ENCODE measurements around the gene PZP.

Gene PZP

DNA sequence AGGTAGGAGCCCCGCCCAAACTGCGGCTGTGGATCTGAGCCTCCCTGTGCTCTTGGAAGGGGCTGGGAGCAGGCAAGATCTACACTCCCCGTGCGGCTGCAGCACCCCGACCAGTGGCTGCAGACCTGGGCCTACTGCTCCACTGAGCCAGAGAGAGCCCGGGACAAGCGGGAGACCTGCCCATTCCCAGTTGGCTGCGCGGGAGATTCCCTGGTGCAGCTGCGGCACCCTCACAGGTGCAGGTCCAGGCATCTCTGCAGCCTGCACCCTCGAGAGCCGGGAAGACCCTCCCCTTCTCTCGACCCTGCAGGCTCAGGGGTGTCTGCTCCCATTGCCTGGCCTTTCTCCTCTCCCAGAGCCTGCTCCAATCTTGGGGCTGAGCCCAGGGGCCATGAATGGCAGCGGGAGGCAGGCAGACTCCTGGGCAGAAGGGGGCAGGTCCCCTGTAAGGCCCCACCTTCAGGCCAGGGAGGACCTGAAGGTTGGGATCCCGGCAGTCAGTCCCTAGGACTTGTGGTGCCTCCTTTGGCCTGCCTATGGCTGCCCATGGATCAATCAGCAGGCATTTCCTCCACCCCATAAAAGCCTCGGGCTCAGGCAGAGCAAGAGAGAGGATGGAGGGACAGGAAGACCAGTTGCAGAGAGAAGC, 83.7 kb downstream of the PZP start:
- DNase-seq: no peak
- H3K27me3 Mint-ChIP-seq: no peaks in the 10 kb centered on the region
- peaks cover 10% of the 10 kb centered on the region for H3K36me3 Mint-ChIP-seq (ENCODE audit: low read depth)
- H3K9me3 Mint-ChIP-seq: peaks cover 2% of the 10 kb centered on the region
- H3K27ac Mint-ChIP-seq: no peak overlapping the region
- H3K4me3 Mint-ChIP-seq: no peak overlapping the region
- no peaks in the 10 kb centered on the region for H3K4me1 Mint-ChIP-seq (ENCODE audit: low read depth)

DNA sequence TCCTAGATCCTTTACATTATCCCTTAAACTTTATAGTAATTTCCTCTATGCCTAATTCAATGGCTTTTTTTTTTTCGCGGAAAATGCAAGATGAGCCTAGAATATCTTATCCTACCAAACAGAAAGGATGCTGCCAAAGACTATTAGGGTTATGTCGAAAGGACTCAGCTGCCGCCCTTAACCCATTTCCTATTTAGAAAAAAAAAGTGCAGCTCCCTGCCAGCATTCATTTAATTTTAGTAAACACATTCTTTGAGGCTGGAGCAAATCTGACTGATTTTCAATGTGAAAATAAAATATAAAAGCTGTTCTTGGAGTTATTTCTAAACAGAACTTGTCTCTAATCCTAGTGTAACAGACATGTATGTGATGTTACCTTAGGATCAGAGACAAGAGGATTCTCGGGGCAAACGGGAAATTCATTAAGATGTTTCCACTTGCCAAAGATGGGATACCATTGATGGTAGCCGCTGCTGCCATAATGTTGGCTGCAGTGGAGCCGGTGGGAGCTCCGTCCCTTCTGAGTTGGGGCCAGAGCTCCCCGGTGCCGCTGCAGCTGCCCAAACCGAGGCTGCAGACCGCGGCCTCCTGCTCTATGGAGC, 84.3 kb downstream of the PZP start:
- H3K4me3 Mint-ChIP-seq: no peak overlapping the region
- H3K36me3 Mint-ChIP-seq (ENCODE audit: low read depth): peaks cover 10% of the 10 kb centered on the region
- no peaks in the 10 kb centered on the region for H3K27me3 Mint-ChIP-seq
- H3K4me1 Mint-ChIP-seq (ENCODE audit: low read depth): no peaks in the 10 kb centered on the region
- no peak overlapping the region for H3K27ac Mint-ChIP-seq
- peaks cover under 1% of the 10 kb centered on the region for H3K9me3 Mint-ChIP-seq
- DNase-seq: no peak

DNA sequence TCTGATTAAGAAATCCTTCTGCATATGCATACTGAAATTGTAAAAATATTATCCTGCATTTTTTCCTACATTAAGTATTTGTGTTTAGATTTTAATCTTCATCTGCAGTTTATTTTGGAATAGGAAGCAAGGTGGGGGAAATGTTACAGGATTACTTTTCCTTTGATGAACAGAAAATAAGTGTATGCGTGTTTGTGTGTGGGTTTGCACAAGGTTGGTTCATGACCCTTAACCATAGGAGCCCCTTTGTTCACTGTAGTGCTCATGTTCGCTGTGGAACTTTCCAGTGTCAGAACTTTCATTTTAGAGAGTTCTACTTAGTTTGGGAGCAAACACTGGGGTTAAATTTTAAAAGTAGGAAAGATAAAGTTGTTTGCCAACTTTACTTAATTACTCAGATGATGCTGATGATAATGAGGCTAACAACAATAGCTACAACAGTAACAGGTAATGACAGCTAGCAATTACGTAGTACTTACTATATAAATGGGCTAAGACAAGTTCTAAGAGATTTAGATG, 86.0 kb downstream of the PZP start:
- Mint-ChIP-seq H3K4me1 (ENCODE audit: low read depth) (peaks cover 9% of the 10 kb centered on the region), H3K27ac (no peak overlapping the region), H3K27me3 (no peaks in the 10 kb centered on the region), H3K4me3 (no peak overlapping the region), H3K36me3 (ENCODE audit: low read depth) (no peaks in the 10 kb centered on the region), H3K9me3 (no peaks in the 10 kb centered on the region)
- no peak for DNase-seq

DNA sequence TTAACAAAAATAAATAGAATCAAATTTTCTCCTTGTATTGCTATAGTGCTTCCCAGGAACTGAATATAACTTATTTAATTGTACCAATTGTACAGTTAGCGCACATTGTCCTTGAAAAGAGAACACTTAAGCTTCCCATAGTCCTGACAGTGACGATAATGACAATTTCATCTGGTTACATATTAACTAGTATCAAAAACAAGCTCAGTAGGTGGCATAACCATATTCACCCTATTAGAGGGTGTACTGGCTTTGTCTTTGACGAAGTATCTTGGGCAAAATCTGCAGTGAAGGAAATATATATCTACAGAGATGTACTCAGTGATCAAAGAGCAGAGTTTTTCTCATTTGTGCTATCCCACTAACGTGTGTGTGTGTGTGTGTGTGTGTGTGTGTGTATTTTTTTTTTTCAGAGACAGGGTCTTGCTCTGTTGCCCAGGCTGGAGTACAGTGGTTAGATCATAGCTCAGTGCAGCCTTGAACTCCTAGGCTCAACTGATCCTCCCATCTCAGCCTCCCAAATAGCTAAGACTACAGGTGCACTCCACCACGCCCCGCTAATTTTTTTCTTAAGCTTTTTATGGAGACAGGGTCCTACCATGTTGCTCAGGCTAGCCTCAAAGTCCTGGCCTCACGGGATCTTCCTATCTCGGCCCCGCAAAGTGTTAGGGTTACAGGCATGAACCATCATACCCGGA, 87.6 kb downstream of the PZP start:
- H3K9me3 Mint-ChIP-seq: no peaks in the 10 kb centered on the region
- peaks cover 22% of the 10 kb centered on the region for H3K4me1 Mint-ChIP-seq (ENCODE audit: low read depth)
- no peak overlapping the region for H3K27ac Mint-ChIP-seq
- DNase-seq: no peak
- no peak overlapping the region for H3K4me3 Mint-ChIP-seq
- H3K27me3 Mint-ChIP-seq: no peaks in the 10 kb centered on the region
- no peaks in the 10 kb centered on the region for H3K36me3 Mint-ChIP-seq (ENCODE audit: low read depth)

DNA sequence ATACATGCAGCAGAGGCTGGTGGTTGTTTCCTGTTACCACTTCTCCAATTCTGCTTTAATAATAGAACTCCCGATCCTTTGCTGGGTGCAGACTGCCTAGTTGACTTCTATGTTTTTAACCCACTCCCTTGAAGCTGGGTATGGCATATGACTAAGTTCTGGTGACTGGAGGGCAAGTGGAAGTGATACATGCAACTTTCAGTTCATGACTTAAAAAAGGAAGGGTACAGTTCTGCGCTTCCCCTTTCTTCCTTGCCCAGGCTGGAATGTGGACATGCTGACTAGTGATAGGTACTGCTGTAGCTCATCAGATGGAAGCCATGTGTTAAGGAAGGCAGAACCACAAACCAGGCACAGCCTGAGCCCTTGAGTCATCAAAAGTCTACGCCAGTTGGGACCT, 90.0 kb downstream of the PZP start:
- Mint-ChIP-seq H3K9me3 (no peaks in the 10 kb centered on the region), H3K27ac (no peak overlapping the region)

DNA sequence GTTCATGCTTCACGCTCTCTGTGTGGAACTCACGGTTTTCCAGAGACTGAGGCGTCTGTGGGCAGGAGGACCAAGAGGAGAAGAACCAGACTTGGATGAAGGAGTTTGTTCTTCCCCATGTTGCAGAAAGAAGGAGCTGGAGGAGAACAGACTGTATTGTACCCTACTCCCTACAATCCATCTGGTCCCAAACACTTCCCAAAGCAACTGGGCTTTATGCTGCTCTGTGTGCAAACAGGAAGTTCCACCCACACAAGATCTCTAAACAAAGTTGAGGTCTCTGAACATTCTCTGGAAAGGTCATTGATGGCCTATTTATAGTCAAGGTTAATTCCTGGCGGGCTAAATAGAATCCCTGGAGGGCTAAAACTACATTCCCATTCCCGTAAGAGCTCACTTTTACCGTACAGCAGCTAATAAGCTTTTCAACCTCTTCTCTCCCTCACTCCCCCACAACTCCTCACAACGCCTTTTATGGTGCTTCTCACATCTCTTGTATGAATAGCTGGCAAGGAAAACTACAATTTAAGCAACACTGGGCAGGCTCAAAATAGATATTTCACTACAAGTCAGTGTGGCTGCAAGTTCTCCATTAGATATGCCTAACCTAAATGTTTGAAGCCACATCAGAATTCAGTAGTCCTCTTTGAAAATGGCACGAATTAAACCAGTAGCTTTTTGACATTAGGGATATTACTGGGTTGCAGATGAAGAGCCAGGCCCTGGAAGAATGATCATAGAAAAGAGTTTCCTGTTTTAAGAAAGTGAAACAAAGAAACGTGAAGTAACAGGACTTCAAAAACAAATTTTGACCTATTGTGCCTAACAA, 92.2 kb downstream of the PZP start, which contains the start of gene A2M:
Gene A2M, minus strand, starts transcription at position 189 of the 829 bp plus-strand sequence. Its CDS starts 70 bp downstream, at position 119.
- H3K4me3 Mint-ChIP-seq: no peak within 1 kb of the TSS
- peaks cover 26% of the 10 kb centered on the region for H3K4me1 Mint-ChIP-seq (ENCODE audit: low read depth)
- no peak for DNase-seq
- H3K27ac Mint-ChIP-seq: peak within 1 kb of the TSS; percentile 16
- H3K36me3 Mint-ChIP-seq (ENCODE audit: low read depth): peaks cover 2% of the 10 kb centered on the region
- H3K27me3 Mint-ChIP-seq: no peaks in the 10 kb centered on the region
- H3K9me3 Mint-ChIP-seq: no peaks in the 10 kb centered on the region

More for the DNA sequence above, 90.0 kb downstream of the PZP start:
- Mint-ChIP-seq H3K4me1 (ENCODE audit: low read depth) (peaks cover 26% of the 10 kb centered on the region), H3K27me3 (no peaks in the 10 kb centered on the region), H3K36me3 (ENCODE audit: low read depth) (peaks cover under 1% of the 10 kb centered on the region), H3K4me3 (no peak overlapping the region)
- no peak for DNase-seq

DNA sequence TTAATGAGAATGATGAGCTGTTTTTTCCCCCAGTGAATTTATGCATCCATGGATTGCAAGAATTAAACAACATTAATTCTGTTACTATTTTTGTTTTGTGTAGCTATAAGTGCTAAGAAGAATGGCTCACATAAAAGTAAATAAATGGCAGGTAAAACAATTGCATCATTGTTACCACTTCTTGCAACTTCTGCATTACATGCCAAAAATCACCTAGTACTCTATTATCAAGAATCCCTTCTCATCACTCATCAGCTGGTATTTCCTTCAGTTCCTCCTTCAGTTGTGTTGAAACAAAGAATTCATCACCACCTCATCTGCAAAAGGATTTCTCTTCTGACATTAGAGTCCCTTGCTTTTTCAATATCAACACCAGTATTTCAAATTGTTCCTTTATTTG, 93.2 kb downstream of the PZP start:
- Mint-ChIP-seq H3K27me3 (no peaks in the 10 kb centered on the region), H3K4me1 (ENCODE audit: low read depth) (peaks cover 26% of the 10 kb centered on the region), H3K36me3 (ENCODE audit: low read depth) (peaks cover 2% of the 10 kb centered on the region), H3K9me3 (no peaks in the 10 kb centered on the region), H3K4me3 (no peak overlapping the region), H3K27ac (no peak overlapping the region)
- DNase-seq: no peak

DNA sequence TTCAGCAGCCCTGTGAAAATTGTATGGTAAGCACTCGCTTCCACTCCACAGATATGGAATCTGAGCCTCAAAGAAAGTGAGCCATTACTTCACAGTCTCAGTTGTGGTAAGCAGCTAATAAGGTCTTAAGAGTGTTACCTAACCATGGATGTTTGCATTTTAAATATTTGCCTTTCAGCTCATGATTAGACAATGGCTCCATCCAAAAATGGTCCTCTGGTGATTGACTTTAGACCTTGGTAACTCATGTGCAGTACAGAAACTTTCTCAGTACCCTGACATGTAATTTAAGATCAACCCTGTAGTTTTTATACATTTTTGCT, 94.2 kb downstream of the PZP start:
- H3K4me1 Mint-ChIP-seq (ENCODE audit: low read depth): peaks cover 26% of the 10 kb centered on the region
- no peaks in the 10 kb centered on the region for H3K9me3 Mint-ChIP-seq
- H3K4me3 Mint-ChIP-seq: no peak overlapping the region
- no peak overlapping the region for H3K27ac Mint-ChIP-seq
- H3K27me3 Mint-ChIP-seq: no peaks in the 10 kb centered on the region
- DNase-seq: no peak
- H3K36me3 Mint-ChIP-seq (ENCODE audit: low read depth): peaks cover 2% of the 10 kb centered on the region

DNA sequence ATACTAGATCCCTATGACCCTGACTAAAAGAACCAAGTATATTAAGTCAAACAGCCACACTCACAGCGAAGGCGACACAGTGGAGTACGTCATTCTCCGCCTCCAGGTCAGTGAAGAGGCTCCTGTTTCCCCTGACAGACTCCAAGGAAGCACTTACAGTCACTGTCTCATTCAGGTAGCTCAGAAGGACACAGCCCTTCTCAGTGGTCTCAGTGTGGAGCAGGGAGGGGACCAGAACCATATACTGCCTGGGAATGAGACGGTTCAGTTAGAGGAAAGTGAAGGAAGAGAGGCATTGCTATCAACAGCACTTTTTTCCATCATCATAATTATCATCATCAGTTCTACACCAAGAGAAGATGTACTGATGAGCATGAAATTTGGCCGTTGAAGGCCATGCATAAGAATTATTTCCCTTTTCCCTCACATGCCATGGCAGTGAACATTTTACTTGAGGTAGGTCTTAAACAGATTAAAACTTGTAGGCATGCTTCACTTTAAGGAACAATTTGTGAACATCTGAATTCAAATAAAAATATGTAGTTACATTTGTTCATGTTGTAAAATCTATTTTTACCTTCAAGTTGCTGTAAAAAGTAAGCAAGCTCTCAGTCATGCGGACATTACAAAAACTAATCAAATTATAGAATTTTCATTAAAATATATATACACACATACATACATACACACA, 94.8 kb downstream of the PZP start:
- Mint-ChIP-seq H3K36me3 (ENCODE audit: low read depth) (peaks cover 2% of the 10 kb centered on the region), H3K4me1 (ENCODE audit: low read depth) (peaks cover 24% of the 10 kb centered on the region), H3K4me3 (no peak overlapping the region), H3K9me3 (no peaks in the 10 kb centered on the region), H3K27ac (no peak overlapping the region), H3K27me3 (no peaks in the 10 kb centered on the region)
- DNase-seq: no peak

DNA sequence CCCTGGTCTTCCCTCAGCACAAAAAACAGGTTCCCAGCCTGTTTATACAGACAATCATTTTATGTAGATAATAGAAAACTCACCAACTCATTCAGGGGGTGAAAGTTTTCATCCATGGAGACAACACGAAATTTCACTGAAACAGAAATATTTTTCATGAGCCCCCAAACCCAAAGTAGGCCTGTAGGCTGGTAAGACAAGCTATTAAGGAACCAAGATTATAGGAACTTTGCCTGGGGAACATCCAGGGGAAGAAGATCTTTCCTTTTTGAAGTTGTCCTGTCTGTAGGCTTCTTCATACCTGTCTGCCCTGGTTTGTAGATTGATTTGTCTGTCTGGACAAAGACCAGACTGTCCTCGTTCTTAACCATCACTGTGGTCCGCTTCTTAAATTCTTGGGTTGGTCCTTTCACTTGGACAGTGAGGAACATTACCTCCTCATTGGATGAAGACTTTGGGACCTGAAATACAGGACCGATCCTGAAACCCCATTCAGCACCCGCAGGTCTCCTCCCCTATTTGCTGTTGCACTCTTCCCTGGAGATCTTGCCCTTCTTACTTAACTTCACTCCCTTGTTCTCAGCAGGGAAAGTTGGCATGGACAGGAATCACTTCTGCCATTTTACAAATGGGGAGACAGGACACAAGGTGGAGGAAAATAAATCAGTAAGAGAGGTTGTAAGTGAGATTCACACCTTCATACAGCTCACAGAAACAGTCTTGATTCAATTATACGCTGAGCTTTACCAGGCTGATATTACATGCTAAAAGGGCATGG, 95.9 kb downstream of the PZP start:
- no peak overlapping the region for H3K4me3 Mint-ChIP-seq

DNA sequence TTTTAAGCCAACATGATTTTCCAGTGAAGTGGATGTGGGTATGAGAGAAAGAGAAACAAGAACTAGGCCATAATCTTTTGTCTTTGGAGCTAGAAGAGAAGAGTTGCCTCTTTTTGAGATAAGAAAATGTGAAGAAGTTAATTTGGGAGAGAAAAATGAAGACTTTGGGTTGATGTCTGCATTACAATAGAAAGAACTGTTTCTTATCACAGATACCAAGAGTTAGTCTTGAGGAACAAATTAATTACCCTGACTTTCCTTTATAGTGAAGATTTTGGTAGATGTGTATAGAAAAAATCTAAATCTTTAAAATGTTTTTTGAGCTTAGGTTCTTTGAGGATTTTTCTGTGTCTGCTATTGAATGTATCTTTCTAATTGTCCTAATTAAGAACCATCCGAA, 96.7 kb downstream of the PZP start:
- peaks cover 2% of the 10 kb centered on the region for H3K36me3 Mint-ChIP-seq (ENCODE audit: low read depth)
- DNase-seq: no peak
- H3K27me3 Mint-ChIP-seq: no peaks in the 10 kb centered on the region
- H3K27ac Mint-ChIP-seq: no peak overlapping the region
- peaks cover 13% of the 10 kb centered on the region for H3K4me1 Mint-ChIP-seq (ENCODE audit: low read depth)
- H3K4me3 Mint-ChIP-seq: no peak overlapping the region
- no peaks in the 10 kb centered on the region for H3K9me3 Mint-ChIP-seq

More for the DNA sequence above, 95.9 kb downstream of the PZP start:
- DNase-seq: no peak
- Mint-ChIP-seq H3K36me3 (ENCODE audit: low read depth) (peaks cover 2% of the 10 kb centered on the region), H3K4me1 (ENCODE audit: low read depth) (peaks cover 18% of the 10 kb centered on the region), H3K27me3 (no peaks in the 10 kb centered on the region), H3K27ac (no peak overlapping the region), H3K9me3 (no peaks in the 10 kb centered on the region)

DNA sequence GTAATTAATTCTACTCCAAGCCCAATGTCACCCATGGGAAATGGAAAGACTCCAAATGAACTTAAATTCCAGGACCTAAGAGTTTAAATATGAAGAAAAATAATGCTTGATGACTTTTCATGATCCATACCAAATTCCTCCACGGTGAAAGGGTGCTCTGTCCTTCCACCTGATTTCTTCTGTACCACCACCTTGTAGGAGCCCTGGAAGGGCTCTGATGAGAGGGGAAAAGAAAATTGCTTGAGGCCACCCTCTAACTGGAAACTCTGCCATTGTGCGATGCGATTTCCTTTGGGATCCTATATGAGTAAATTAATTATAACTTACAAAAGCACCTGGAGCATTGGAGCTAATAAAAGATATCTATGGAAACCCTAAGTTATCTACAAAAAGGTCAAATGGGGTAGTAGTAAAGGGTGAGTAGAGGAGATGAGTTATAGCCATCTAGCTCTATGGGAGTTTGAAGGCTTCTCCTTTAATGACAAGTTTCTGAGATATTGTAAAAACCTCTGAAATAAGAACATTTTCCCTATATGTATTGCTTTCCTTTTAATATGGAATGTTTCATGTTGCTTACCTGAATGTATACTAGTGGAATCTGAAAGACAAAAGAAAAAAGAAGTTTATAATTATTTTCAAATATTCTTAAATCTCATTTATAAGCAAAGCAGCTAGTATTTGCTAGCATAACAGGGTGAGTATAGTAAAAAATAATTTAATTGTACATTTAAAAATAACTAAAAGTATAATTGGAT, 98.3 kb downstream of the PZP start:
- DNase-seq: no peak
- Mint-ChIP-seq H3K4me3 (no peak overlapping the region), H3K27me3 (no peaks in the 10 kb centered on the region), H3K9me3 (no peaks in the 10 kb centered on the region), H3K27ac (no peak overlapping the region), H3K36me3 (ENCODE audit: low read depth) (peaks cover 2% of the 10 kb centered on the region), H3K4me1 (ENCODE audit: low read depth) (peaks cover 7% of the 10 kb centered on the region)

DNA sequence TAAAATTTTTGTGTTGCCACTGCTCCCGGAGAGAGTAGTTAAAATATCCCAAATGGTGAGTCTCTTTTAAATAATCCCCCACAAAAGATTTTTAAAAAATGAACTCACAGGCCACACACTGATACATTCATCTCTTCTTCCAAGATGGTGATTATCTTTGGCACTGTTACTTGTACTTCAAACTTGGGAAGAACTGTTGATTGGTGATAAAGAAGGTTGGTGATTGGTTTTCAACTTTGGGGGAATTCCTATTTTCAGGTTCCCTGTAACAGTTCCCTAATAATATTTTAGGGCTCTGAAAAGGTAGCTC, 99.0 kb downstream of the PZP start:
- Mint-ChIP-seq H3K27me3 (no peaks in the 10 kb centered on the region), H3K9me3 (no peaks in the 10 kb centered on the region), H3K36me3 (ENCODE audit: low read depth) (peaks cover 2% of the 10 kb centered on the region), H3K4me3 (no peak overlapping the region), H3K4me1 (ENCODE audit: low read depth) (peaks cover 8% of the 10 kb centered on the region), H3K27ac (no peak overlapping the region)
- DNase-seq: no peak

Measured in activated T-cell treated with anti-CD3 and anti-CD28 coated beads, Interleukin-2, amount 50 U/mL, for 24 hours (primary cell).